ENCODE data around the gene ATP2A3. TPM values are rescaled to one million over a fixed set of nuclear protein-coding genes. Genes with fewer than 3 reads are reported as not detected.
A peak's percentile ranks its signal among the peaks of the same experiment; 100 is the strongest.

ATP2A3 gene
- total RNA-seq, 1 donor: 2.3 TPM

DNA sequence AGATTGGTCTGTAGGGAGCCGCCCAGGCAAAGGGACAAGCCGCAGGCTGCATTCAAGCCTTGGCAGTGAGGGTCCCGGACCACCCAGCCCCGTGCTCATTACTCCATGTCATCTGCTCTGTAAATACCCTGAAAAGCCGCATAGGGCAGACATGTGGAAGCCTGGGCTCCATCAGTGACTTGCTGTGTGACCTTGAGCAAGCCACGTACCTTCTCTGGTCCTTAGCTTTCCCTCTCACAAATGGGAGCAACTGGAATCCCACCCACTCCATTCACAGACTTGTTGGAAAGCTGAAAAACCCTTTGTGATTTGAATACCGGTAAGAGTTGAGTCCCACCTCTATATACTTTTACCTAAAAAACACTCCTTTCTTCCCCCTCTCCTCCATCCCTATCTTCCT, 83.3 kb downstream of the ATP2A3 start:
- H3K4me3 ChIP-seq (ENCODE audit: low read depth, low read length): no peak overlapping the region
- TF ChIP-seq, protein P1, sequence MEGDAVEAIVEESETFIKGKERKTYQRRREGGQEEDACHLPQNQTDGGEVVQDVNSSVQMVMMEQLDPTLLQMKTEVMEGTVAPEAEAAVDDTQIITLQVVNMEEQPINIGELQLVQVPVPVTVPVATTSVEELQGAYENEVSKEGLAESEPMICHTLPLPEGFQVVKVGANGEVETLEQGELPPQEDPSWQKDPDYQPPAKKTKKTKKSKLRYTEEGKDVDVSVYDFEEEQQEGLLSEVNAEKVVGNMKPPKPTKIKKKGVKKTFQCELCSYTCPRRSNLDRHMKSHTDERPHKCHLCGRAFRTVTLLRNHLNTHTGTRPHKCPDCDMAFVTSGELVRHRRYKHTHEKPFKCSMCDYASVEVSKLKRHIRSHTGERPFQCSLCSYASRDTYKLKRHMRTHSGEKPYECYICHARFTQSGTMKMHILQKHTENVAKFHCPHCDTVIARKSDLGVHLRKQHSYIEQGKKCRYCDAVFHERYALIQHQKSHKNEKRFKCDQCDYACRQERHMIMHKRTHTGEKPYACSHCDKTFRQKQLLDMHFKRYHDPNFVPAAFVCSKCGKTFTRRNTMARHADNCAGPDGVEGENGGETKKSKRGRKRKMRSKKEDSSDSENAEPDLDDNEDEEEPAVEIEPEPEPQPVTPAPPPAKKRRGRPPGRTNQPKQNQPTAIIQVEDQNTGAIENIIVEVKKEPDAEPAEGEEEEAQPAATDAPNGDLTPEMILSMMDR (IDR thresholded peaks at IDR 0.05; ENCODE audit: insufficient read depth, low read length): no peak
- no peak for DNase-seq (ENCODE audit: low read depth)

DNA sequence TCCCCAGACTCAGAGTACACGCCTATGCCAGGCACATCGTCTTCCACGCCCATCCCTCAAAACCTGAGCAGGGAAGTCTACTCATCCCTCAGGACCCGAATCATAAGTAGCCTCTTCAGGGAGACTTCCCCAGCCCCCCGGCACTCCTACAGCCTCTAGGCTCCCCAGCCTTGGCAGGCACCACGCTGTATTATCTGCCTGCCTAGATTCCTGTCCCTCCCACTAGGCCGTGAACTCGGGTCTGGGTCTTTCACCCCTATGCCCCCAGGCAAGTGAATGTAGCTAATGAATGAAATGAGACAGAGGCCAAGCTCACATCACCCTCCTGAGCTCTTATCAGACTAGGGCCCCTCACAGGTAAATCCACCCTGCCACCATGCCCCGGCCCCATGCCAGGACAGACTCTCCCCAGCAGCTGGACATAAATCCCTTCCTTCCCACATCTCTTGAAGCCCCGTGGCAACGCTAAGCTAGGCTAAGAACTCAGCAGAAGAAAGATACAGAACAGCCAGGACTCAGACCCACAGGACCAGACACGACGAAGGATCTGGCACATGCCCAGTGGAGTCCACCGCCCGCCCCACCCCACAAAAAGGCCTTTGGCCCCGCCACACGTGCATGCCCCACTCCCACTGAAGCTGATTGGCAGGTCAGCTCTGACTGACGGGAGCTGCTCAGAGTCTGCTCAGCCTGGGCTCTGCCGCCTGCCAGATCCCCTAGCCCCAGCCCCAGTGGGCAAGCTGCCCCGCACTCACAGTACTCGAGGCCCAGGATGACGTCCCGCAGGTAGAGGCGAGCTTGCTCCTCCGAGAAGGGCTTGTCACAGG, 84.4 kb downstream of the ATP2A3 start:
- H3K4me3 ChIP-seq (ENCODE audit: low read depth, low read length): no peak overlapping the region
- TF ChIP-seq, protein P1 (IDR thresholded peaks at IDR 0.05; ENCODE audit: insufficient read depth, low read length): no peak
- no peak for DNase-seq (ENCODE audit: low read depth)

DNA sequence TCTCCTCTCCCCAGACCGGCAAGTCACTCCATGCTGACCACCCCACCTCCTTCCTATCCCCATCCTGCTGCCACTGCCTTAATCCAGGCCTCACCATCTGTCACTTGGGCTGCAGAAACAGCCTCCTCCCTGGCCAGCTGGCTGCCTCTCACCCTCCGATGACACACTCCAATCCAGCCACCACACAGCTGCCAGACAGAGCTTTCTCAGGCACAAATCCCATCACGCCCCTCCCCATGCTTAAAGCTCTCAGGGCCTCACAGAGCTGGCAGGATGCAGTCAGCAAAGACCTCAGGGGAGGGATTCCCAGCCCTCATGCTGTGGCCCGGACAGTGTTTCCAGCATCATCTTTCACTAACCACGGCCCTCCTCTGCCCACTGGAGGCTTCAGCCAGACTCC, 85.1 kb downstream of the ATP2A3 start:
- peak; percentile 67 for DNase-seq (ENCODE audit: low read depth)
- H3K4me3 ChIP-seq (ENCODE audit: low read depth, low read length): no peak overlapping the region
- TF ChIP-seq, protein P1 (IDR thresholded peaks at IDR 0.05; ENCODE audit: insufficient read depth, low read length): no peak

DNA sequence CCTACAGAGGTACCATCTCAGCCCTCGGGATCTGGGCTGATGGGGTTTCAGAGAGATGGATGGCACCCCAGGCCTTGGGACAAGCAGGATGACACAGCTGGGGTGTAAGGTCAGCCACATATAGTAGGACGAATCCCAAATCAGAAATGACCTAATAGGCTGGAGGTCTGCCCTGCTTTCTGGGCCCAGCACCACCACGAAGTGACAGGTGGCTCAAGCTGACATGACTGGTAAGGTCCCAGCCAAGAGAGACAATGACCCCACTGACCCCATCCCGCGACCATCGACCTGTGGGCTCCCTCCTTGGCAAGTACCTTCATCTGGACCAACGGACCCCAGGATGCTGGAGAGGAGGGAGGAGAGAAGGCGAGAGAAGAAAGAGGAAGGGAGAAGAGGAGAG, 87.0 kb downstream of the ATP2A3 start:
- no peak for DNase-seq (ENCODE audit: low read depth)
- no peak overlapping the region for H3K4me3 ChIP-seq (ENCODE audit: low read depth, low read length)
- TF ChIP-seq, protein P1 (IDR thresholded peaks at IDR 0.05; ENCODE audit: insufficient read depth, low read length): no peak

DNA sequence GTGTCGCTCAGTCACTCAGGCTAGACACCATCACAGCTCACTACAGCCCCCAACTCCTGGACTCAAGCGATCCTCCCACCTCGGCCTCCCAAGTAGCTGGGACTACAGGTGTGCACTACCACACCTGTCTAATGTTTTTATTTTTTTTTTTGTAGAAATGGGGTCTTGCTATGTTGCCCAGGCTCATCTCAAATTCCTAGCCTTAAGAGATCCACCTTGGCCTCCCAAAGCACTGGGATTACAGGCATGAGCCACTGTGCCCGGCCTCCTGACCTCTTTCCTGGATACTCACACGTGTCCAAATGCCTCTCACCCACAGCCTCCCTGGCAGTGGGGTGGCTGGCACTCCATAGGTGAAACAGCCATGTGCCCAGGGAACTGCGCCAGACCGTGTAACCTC, 88.9 kb downstream of the ATP2A3 start:
- DNase-seq (ENCODE audit: low read depth): no peak

More for the DNA sequence above, 88.9 kb downstream of the ATP2A3 start:
- no peak overlapping the region for H3K4me3 ChIP-seq (ENCODE audit: low read depth, low read length)
- TF ChIP-seq, protein P1 (IDR thresholded peaks at IDR 0.05; ENCODE audit: insufficient read depth, low read length): no peak

Other genes with a start within 250 kb of the ATP2A3 start
- 0.49 and 10.5 TPM in 2 replicates for gene HASPIN, start 240.5 kb downstream of the ATP2A3 start, total RNA-seq (ENCODE audit: low replicate concordance)
- 19.7 and 37.4 TPM in 2 replicates for gene ITGAE, start 163.2 kb downstream of the ATP2A3 start, total RNA-seq (ENCODE audit: low replicate concordance)
- 17.1 and 22.9 TPM in 2 replicates for gene NCBP3, start 118.2 kb downstream of the ATP2A3 start, total RNA-seq (ENCODE audit: low replicate concordance)
- 8.3 and 17.7 TPM in 2 replicates for gene CAMKK1, start 71.4 kb downstream of the ATP2A3 start, total RNA-seq (ENCODE audit: low replicate concordance)
- not detected in 2 replicates for gene P2RX1, start 48.0 kb downstream of the ATP2A3 start, total RNA-seq (ENCODE audit: low replicate concordance)
- gene ZZEF1, start 178.6 kb upstream of the ATP2A3 start, total RNA-seq (ENCODE audit: low replicate concordance): 39.4 and 41.4 TPM in 2 replicates
- gene CYB5D2, start 178.8 kb upstream of the ATP2A3 start, total RNA-seq (ENCODE audit: low replicate concordance): 29.6 and 57.9 TPM in 2 replicates

Data from fibroblast of the aortic adventitia (primary cell).